NT2/D1 (cell line): ENCODE data around the gene GNG14.
"Not testable (repeated sequence)": the region's sequence is repeated elsewhere in the genome, so short reads cannot be mapped to it uniquely, and the experiment has no call there.

Experiments used
- DNase-seq: peaks from one replicate; pipeline ENCODE4 v3.0.0-alpha.2; 2011; ENCODE audit warnings: low read depth, low spot score
- H3K27me3 ChIP-seq: 2 replicates; pipeline ENCODE4 v1.6.0; 2011; ENCODE audit warnings: mild to moderate bottlenecking; ENCODE audit not compliant: insufficient read length, insufficient read depth
- H3K36me3 ChIP-seq: 2 replicates; pipeline ENCODE4 v1.6.1; 2011; ENCODE audit warnings: mild to moderate bottlenecking, low read length, mixed read lengths; ENCODE audit not compliant: insufficient read depth, insufficient read length
- H3K4me1 ChIP-seq: 2 replicates; pipeline ENCODE4 v1.5.1; 2011; ENCODE audit not compliant: insufficient read depth, insufficient read length
- H3K4me3 ChIP-seq: 2 replicates; pipeline ENCODE4 v1.5.1; 2011; ENCODE audit warnings: low read depth; ENCODE audit not compliant: insufficient read length
- H3K9ac ChIP-seq: 2 replicates; pipeline ENCODE4 v1.6.0; 2011; ENCODE audit warnings: low read depth; ENCODE audit not compliant: insufficient read length
- H3K9me3 ChIP-seq: 2 replicates; pipeline ENCODE4 v1.5.1; 2011; ENCODE audit warnings: mild to moderate bottlenecking, low read length; ENCODE audit not compliant: insufficient read depth
- SUZ12 ChIP-seq: IDR thresholded peaks from 2 replicates; pipeline ENCODE4 v1.6.1; 2011; ENCODE audit not compliant: insufficient read length, insufficient read depth; ENCODE audit errors: extremely low read depth
- YY1 ChIP-seq: IDR thresholded peaks from 2 replicates; pipeline ENCODE4 v1.6.1; 2011; ENCODE audit not compliant: insufficient read length, insufficient read depth
- ZNF274 ChIP-seq: IDR thresholded peaks from 2 replicates; pipeline ENCODE4 v1.6.1; 2011; ENCODE audit warnings: mild to moderate bottlenecking, low read depth, low read length

Gene GNG14

GRCh38 chr19:12711187-12711586 lies 23.4 kb downstream of the GNG14 start:
- peaks cover 95% of the 10 kb centered on the region for H3K36me3 ChIP-seq
- DNase-seq, result no peak
- peaks cover 3% of the 10 kb centered on the region for H3K4me1 ChIP-seq
- H3K27me3 ChIP-seq, result no peaks in the 10 kb centered on the region
- no peaks in the 10 kb centered on the region for H3K9me3 ChIP-seq
- no peak overlapping the region for H3K4me3 ChIP-seq
- TF ChIP-seq SUZ12 (no peak), YY1 (no peak), ZNF274 (no peak)
- H3K9ac ChIP-seq, result no peak overlapping the region

DNA sequence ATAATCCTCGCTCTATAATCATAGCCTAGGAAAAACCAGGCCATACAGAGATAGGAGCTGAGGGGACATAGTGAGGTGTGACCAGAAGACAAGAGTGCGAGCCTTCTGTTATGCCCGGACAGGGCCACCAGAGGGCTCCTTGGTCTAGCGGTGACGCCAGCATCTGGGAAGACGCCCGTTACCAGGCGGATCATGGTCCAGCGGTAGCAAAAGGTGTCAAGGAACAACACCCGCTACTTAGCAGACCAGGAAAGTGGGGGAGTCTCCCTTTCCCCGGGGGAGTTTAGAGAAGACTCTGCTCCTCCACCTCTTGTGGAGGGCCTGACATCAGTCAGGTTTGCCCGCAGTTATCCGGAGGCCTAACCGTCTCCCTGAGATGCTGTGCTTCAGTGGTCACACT lies 24.3 kb downstream of the GNG14 start:
- DNase-seq, H3K27me3 ChIP-seq, H3K9me3 ChIP-seq, H3K4me3 ChIP-seq, H3K4me1 ChIP-seq, H3K9ac ChIP-seq: not testable (repeated sequence)
- peaks cover 95% of the 10 kb centered on the region for H3K36me3 ChIP-seq

DNA sequence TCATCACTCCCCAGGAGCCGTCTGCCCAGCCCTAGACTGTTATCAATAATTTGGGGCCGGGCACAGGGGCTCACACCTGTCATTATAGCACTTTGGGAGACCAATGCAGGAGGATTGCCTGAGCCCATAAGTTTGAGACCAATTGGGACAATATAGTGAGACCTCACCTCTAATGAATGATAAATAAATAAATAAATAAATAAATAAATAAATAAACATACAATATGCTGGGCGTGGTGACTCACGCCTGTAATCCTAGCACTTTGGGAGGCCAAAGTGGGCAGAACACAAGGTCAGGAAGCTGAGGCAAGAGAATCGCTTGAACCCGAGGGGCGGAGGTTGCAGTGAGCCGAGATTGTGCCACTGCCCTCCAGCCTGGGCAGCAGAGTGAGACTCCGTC lies 25.5 kb downstream of the GNG14 start:
- not testable (repeated sequence) for H3K9me3 ChIP-seq, H3K9ac ChIP-seq, H3K4me3 ChIP-seq, H3K4me1 ChIP-seq, DNase-seq, H3K27me3 ChIP-seq
- H3K36me3 ChIP-seq, result peaks cover 94% of the 10 kb centered on the region

DNA sequence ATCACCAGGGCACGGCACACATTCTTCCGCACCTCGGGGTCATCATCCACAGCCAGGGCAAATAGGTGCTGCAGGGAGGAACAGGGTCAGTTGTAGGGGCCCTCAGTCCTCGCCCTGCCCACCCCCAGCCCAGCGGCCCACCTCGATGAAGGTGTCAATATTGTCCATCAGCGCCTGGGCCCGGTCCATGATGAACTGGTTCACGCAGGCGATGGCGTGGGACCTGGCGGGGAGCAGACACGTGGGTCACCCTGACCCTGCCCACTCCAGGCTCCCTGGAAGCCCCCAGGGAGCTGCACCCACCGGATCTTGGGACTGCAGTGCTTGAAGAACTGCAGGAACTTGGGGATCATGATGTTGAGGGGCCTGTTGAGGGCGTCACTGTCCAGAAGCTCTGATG lies 27.3 kb downstream of the GNG14 start:
- no peak overlapping the region for H3K4me3 ChIP-seq
- H3K9me3 ChIP-seq, result no peaks in the 10 kb centered on the region
- peaks cover 9% of the 10 kb centered on the region for H3K4me1 ChIP-seq
- TF ChIP-seq SUZ12, result no peak
- TF ChIP-seq YY1, result no peak
- H3K9ac ChIP-seq, result no peak overlapping the region
- DNase-seq, result no peak
- no peaks in the 10 kb centered on the region for H3K27me3 ChIP-seq
- H3K36me3 ChIP-seq, result peaks cover 92% of the 10 kb centered on the region

- peaks cover 9% of the 10 kb centered on the region for H3K4me1 ChIP-seq
These were observed 28.1 kb downstream of the GNG14 start for GRCh38 chr19:12715929-12716328.

DNA sequence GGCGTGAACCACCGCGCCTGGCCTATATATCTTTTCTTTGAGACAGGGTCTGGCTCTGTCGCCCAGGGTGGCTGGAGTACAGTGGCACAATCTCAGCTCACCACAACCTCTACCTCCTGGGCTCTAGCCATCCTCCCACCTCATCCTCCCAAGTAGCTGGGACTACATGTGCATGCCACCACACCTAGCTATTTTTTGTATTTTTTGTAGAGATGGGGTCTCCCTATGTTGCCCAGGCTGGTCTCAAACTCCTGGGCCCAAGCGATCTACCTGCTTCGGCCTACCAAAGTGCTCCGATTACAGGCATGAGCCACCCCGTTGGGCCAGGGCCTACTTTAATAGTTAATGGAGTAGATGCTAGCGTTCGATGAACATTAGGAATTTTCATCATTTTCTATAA lies 32.5 kb downstream of the GNG14 start:
- peak overlapping the region; percentile 1 for H3K9ac ChIP-seq
- no peak overlapping the region for H3K4me3 ChIP-seq
- TF ChIP-seq YY1 (no peak), SUZ12 (no peak)
- peaks cover 7% of the 10 kb centered on the region for H3K4me1 ChIP-seq
- no peak for DNase-seq
- no peaks in the 10 kb centered on the region for H3K27me3 ChIP-seq
- peaks cover 59% of the 10 kb centered on the region for H3K36me3 ChIP-seq
- no peaks in the 10 kb centered on the region for H3K9me3 ChIP-seq

More at GRCh38 chr19:12715929-12716328, 28.1 kb downstream of the GNG14 start:
- no peak overlapping the region for H3K4me3 ChIP-seq
- H3K9ac ChIP-seq, result no peak overlapping the region
- peaks cover 92% of the 10 kb centered on the region for H3K36me3 ChIP-seq
- no peak for TF ChIP-seq YY1
- TF ChIP-seq SUZ12, result no peak
- no peak for TF ChIP-seq ZNF274
- no peak for DNase-seq
- no peaks in the 10 kb centered on the region for H3K9me3 ChIP-seq
- H3K27me3 ChIP-seq, result no peaks in the 10 kb centered on the region

DNA sequence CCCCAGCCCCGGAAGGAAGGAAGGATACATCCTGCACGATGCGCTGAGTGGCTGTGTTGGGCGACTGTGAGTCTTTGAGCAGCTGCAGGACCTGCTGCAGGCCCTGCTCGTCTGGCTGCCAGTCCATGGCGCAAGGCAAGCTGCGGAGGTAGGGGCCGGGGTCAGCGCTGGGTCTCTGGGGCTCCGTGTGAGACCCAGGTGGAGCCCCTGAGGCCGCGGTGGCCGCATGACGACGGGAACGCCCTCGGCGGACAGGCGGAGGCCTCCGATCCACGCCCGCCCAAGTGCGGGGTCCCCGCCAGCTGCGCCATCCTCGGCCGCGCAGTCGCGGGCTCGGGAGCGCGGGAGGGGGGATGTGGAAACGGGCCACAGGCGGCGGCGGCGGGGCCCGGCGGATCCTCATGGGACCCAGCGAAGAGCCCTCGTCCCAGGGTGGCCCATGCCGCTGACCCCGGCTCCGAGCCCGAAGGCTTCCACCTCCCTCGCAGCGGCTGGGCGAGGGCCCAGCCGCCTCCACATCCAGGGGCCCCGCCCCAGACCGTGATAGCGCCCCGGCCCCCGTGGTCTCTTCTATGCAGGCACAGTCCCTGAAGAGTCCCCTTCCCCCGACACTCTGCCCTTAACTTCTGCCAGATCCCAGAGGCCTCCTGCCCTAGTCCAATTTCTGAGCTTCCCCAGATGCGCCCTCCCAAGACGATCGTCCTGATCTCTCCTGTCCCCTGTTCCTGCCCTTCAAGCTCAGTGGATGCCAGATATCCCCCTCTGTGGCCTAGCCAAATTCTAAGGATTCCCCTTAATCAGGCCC lies 33.3 kb downstream of the GNG14 start:
- H3K27me3 ChIP-seq, result no peaks in the 10 kb centered on the region
- H3K9me3 ChIP-seq, result no peaks in the 10 kb centered on the region
- no peak for DNase-seq
- H3K36me3 ChIP-seq, result peaks cover 51% of the 10 kb centered on the region
- peaks cover 7% of the 10 kb centered on the region for H3K4me1 ChIP-seq
- peak overlapping the region; percentile 94 for H3K9ac ChIP-seq
- H3K4me3 ChIP-seq, result peak overlapping the region; percentile 80
- TF ChIP-seq SUZ12, result no peak
- TF ChIP-seq YY1, result no peak
- no peak for TF ChIP-seq ZNF274
